EL (cell line): Measurements from ENCODE around the gene RBX1.
A peak's percentile ranks its signal among the peaks of the same experiment; 100 is the strongest.
"Not testable (repeated sequence)": the region's sequence is repeated elsewhere in the genome, so short reads cannot be mapped to it uniquely, and the experiment has no call there.

ENCODE experiments used
- DNase-seq: peaks from one replicate; pipeline ENCODE4 v3.0.0-alpha.2; 2016

Gene RBX1

GRCh38 chr22:40950962-40951794 is at the start of gene RBX1:
TSS of gene RBX1 (plus strand) at chr22:40951378. CDS start at chr22:40951399, 21 bp downstream.
- peak; percentile 98 for DNase-seq

- DNase-seq: no peak
Measured at GRCh38 chr22:40904101-40904500, 47.1 kb upstream of the RBX1 start.

GRCh38 chr22:40908895-40909294 is 42.3 kb upstream of the RBX1 start:
- no peak for DNase-seq

GRCh38 chr22:40911772-40912171 is 39.4 kb upstream of the RBX1 start:
- peak; percentile 37 for DNase-seq

- DNase-seq: not testable (repeated sequence)
Measured at GRCh38 chr22:40912987-40913386, 38.2 kb upstream of the RBX1 start.

- DNase-seq: no peak
Measured at GRCh38 chr22:40919446-40919845, 31.7 kb upstream of the RBX1 start.

- DNase-seq: no peak
Measured at GRCh38 chr22:40920526-40920925, 30.7 kb upstream of the RBX1 start.

GRCh38 chr22:40922484-40923303 is 28.5 kb upstream of the RBX1 start:
- peak; percentile 63 for DNase-seq

- DNase-seq: no peak
Measured at GRCh38 chr22:40928657-40929056, 22.5 kb upstream of the RBX1 start.

- DNase-seq: no peak
Measured at GRCh38 chr22:40932396-40932795, 18.8 kb upstream of the RBX1 start.

GRCh38 chr22:40939202-40939601 is 12.0 kb upstream of the RBX1 start:
- DNase-seq: no peak

GRCh38 chr22:40951795-40952605 is 822 bp downstream of the RBX1 start:
- peak; percentile 46 for DNase-seq

GRCh38 chr22:40953471-40953870 is 2.3 kb downstream of the RBX1 start:
- DNase-seq: peak; percentile 50

GRCh38 chr22:40954113-40954512 is 2.9 kb downstream of the RBX1 start:
- no peak for DNase-seq

- peak; percentile 43 for DNase-seq
Measured at GRCh38 chr22:40955571-40955970, 4.4 kb downstream of the RBX1 start.

GRCh38 chr22:40957601-40958000 is 6.4 kb downstream of the RBX1 start:
- no peak for DNase-seq

GRCh38 chr22:40958299-40958698 is 7.1 kb downstream of the RBX1 start:
- DNase-seq: no peak

GRCh38 chr22:40960145-40960544 is 9.0 kb downstream of the RBX1 start:
- peak; percentile 9 for DNase-seq

GRCh38 chr22:40965936-40966725 is 15.0 kb downstream of the RBX1 start:
- DNase-seq: no peak

GRCh38 chr22:40966726-40967085 is 15.5 kb downstream of the RBX1 start:
- DNase-seq: no peak

- DNase-seq: no peak
Measured at GRCh38 chr22:40967111-40967760, 16.1 kb downstream of the RBX1 start.

GRCh38 chr22:40972587-40972986 is 21.4 kb downstream of the RBX1 start:
- DNase-seq: no peak
